Mammary epithelial cell (primary cell): ENCODE results near the gene PTCHD1.

Experiments
- CTCF ChIP-seq, 2 donors: IDR thresholded peaks in 1 of 2; conservative IDR thresholded peaks in 1 of 2; 2 replicates each; pipeline ENCODE4 v1.5.1; 2011 to 2012; ENCODE audit warnings: inconsistent platforms in 2 of 2, low read length in 2 of 2, mild to moderate bottlenecking in 2 of 2, control low read depth in 1 of 2, low read depth in 1 of 2; ENCODE audit not compliant: insufficient read depth in 1 of 2; ENCODE audit errors: extremely low read depth in 1 of 2
- EZH2 ChIP-seq: IDR thresholded peaks from 2 replicates; pipeline ENCODE4 v1.6.1; 2012; ENCODE audit warnings: low read length, inconsistent platforms, borderline replicate concordance

GRCh38 chrX:23341452-23341851 is 6.8 kb downstream of the PTCHD1 start:
- no peak for TF ChIP-seq CTCF (conservative IDR thresholded peaks at IDR 0.05 in 1 of 2, IDR thresholded peaks at IDR 0.05 in 1 of 2; ENCODE audit: extremely low read depth in 1 of 2, insufficient read depth in 1 of 2, low read depth in 1 of 2, low read length in 2 of 2)
- TF ChIP-seq EZH2: no peak
